Measurements from ENCODE around the gene CDC42BPB. TPM values are rescaled to one million over a fixed set of nuclear protein-coding genes. Genes with fewer than 3 reads are reported as not detected.

CDC42BPB gene
- total RNA-seq, 4 donors from 2014 or later = 30.0 to 64.3 (median 32.6) TPM

DNA sequence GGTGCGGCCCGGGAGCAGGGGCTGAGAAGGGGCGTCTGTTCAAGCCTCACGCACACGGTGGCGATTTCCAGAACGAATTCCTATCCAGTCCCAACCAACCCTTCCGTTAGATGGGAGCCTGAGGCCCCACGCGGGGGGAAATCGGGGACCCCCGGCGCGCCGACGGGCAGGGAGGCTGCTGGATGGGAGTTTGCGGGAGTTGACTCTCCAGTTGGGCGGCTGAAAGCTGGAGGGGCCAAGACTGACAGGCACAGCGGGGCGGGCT, 47.0 kb upstream of the CDC42BPB start:
- no peaks in the 10 kb centered on the region for H3K36me3 ChIP-seq

DNA sequence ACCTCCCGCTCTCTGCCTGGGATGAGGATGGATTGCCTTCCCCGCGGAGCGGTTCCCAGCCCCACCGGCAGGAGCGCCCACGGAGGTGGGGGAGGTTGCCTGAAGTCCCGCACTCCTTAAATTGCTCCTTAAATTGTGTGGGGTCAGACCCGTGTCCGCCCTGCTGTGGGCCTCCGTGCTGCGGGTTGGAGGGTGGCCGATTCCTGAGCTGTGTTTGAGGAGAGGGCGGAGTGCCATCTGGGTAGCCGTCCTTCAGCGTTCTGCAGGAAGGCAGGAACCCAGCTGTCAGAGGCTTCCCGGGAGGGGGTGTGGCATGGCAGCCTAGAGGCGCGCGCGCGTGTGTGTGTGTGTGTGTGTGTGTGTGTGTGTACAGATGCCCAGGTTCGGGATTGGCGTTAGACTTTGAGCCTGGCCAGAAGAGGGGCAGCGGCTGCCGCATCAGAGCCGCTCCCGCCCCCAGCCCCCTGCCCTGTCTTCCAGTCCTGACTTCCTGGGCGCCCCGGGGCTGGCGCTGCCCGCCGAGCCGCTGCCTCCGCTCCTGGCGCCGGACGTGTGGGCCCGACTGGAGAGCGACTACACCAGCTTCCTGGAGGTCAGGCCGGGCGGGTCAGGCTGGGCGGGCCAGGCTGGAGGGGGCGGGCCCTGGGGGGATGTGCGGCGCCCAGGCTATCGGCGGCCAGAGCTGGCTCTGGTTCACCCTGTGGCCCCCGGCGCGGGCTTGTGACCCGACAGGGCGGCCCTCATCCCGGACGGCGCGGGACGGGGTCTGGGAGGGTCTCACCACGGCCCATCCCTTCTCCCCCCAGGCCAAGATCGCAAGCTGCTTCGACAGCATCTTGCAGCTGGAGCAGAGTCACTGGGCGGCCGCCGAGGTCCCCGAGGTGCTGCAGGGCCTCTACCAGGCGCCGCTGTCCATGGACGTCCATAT, 46.4 kb upstream of the CDC42BPB start:
- H3K27ac ChIP-seq = no peak overlapping the region
- DNase-seq (no peak), ATAC-seq (no peak)
- no peaks in the 10 kb centered on the region for H3K36me3 ChIP-seq
- H3K9me3 ChIP-seq = no peaks in the 10 kb centered on the region
- in situ Hi-C loops (cut with MboI; ENCODE audit: low sequenced_read_pairs in 4 of 4) (loop anchor here in 3 of 4 donors (10.0 kb wide), 2 partner anchors 81 to 181 kb away; no protein-coding TSS in a partner anchor), intact Hi-C loops (cut with DNase I; ENCODE audit: low total_unique reads) (loop anchor here (1.0 to 2.0 kb wide), 2 partner anchors 23 to 78 kb away; no protein-coding TSS in a partner anchor)
- TF ChIP-seq POLR2A (IDR thresholded peaks at IDR 0.05) = no peak
- TF ChIP-seq, protein P1, sequence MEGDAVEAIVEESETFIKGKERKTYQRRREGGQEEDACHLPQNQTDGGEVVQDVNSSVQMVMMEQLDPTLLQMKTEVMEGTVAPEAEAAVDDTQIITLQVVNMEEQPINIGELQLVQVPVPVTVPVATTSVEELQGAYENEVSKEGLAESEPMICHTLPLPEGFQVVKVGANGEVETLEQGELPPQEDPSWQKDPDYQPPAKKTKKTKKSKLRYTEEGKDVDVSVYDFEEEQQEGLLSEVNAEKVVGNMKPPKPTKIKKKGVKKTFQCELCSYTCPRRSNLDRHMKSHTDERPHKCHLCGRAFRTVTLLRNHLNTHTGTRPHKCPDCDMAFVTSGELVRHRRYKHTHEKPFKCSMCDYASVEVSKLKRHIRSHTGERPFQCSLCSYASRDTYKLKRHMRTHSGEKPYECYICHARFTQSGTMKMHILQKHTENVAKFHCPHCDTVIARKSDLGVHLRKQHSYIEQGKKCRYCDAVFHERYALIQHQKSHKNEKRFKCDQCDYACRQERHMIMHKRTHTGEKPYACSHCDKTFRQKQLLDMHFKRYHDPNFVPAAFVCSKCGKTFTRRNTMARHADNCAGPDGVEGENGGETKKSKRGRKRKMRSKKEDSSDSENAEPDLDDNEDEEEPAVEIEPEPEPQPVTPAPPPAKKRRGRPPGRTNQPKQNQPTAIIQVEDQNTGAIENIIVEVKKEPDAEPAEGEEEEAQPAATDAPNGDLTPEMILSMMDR (IDR thresholded peaks at IDR 0.05 in 4 of 5, conservative IDR thresholded peaks at IDR 0.05 in 1 of 5) = peak in 1 of 5 experiments; percentile 17
- H3K4me3 ChIP-seq = peak overlapping the region in 2 of 4 donors; percentile 2 to 25
- peaks cover 31 to 45% (median 40%) of the 10 kb centered on the region in 3 donors for H3K27me3 ChIP-seq
- H3K4me1 ChIP-seq = peaks cover 0 to 14% of the 10 kb centered on the region in 2 donors

More for the DNA sequence above, 47.0 kb upstream of the CDC42BPB start:
- Histone ChIP-seq H3K27ac (no peak overlapping the region), H3K9me3 (no peaks in the 10 kb centered on the region), H3K4me1 (peaks cover 0 to 14% of the 10 kb centered on the region in 2 donors), H3K4me3 (no peak overlapping the region), H3K27me3 (peaks cover 31 to 45% (median 40%) of the 10 kb centered on the region in 3 donors)
- intact Hi-C loops (cut with DNase I; ENCODE audit: low total_unique reads) = loop anchor here (1.0 to 2.0 kb wide), 2 partner anchors 22 to 77 kb away; no protein-coding TSS in a partner anchor
- ATAC-seq (no peak), DNase-seq (no peak)
- in situ Hi-C loops (cut with MboI; ENCODE audit: low sequenced_read_pairs in 4 of 4) = loop anchor here in 3 of 4 donors (10.0 kb wide), 2 partner anchors 80 to 180 kb away; no protein-coding TSS in a partner anchor
- TF ChIP-seq POLR2A (IDR thresholded peaks at IDR 0.05) = no peak
- TF ChIP-seq, protein P1 (IDR thresholded peaks at IDR 0.05 in 4 of 5, conservative IDR thresholded peaks at IDR 0.05 in 1 of 5) = no peak

DNA sequence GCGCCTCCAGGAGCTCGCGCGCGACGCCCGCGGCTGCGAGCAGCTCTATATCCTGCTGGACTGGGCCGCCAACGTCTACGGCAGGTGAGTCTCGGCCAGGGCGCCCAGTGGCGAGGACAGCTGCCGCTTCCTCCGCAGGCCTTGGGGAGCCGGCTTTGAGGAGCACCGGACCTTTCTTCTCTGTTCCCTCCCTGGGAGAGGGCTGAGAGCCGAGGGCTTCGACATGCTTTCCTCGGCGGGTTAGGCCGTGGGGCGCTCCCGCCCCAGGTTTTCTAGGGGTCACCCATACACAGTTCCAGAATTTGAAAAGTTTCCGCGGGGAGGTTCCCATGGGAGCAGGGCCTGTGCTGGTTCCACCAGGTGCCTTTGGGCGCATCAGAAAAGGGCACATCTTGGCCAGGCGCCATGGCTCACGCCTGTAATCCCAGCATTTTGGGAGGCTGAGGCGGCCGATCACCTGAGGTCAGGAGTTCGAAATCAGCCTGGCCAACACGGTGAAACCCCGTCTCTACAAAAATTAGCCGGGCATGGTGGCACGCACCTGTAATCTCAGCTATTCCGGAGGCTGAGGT, 45.4 kb upstream of the CDC42BPB start:
- Histone ChIP-seq H3K27ac (no peak overlapping the region), H3K9me3 (no peaks in the 10 kb centered on the region), H3K4me1 (peaks cover 0 to 14% of the 10 kb centered on the region in 2 donors), H3K36me3 (no peaks in the 10 kb centered on the region), H3K4me3 (no peak overlapping the region), H3K27me3 (peaks cover 31 to 45% (median 40%) of the 10 kb centered on the region in 3 donors)
- TF ChIP-seq, protein P1 (IDR thresholded peaks at IDR 0.05 in 4 of 5, conservative IDR thresholded peaks at IDR 0.05 in 1 of 5) = no peak
- no peak for TF ChIP-seq POLR2A (IDR thresholded peaks at IDR 0.05)
- DNase-seq (no peak), ATAC-seq (no peak)
- in situ Hi-C loops (cut with MboI; ENCODE audit: low sequenced_read_pairs in 4 of 4) = loop anchor here in 3 of 4 donors (10.0 kb wide), 2 partner anchors 82 to 182 kb away; no protein-coding TSS in a partner anchor
- intact Hi-C loops (cut with DNase I; ENCODE audit: low total_unique reads) = no loop called here

DNA sequence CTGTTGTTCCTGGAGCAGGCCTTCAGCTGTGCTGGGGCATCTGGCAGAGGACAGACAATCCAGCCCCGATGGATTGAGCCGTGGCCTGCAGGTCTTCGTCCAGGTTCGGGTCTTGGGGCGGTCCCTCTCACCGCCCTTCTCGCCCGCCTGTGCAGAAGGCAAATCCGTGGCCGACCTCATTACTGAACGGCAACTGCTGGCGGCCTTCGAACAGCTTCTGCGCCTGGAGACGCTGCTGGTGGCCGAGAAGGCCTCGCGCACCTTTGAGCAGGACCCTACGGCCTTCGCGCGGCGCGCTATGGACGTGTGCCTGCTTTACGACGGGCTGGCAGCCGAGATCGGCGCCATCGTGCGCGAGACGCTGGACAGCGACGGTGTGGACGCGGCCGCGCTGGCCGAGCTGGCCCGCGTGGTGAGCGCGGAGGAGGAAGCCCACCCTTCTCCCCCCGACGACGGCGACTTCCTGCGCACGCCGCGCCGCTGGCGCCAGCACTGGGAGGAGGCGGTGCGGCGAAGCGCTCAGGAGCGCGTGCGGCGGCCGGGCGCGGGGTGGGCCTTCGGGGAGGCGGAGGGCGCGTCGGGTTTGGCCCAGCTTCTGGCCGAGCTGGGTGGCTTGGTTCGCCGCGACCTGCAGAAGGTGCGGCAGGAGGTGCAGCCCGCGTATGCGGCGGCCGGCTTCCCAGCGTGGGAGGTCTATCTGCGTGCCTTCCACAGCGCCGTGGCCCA, 44.8 kb upstream of the CDC42BPB start:
- in situ Hi-C loops (cut with MboI; ENCODE audit: low sequenced_read_pairs in 4 of 4) = loop anchor here in 3 of 4 donors (10.0 kb wide), 2 partner anchors 83 to 183 kb away; no protein-coding TSS in a partner anchor
- Histone ChIP-seq H3K36me3 (no peaks in the 10 kb centered on the region), H3K4me3 (no peak overlapping the region), H3K4me1 (peaks cover 0 to 14% of the 10 kb centered on the region in 2 donors), H3K27ac (no peak overlapping the region), H3K9me3 (no peaks in the 10 kb centered on the region), H3K27me3 (peaks cover 31 to 45% (median 40%) of the 10 kb centered on the region in 3 donors)
- intact Hi-C loops (cut with DNase I; ENCODE audit: low total_unique reads) = no loop called here
- TF ChIP-seq, protein P1 (IDR thresholded peaks at IDR 0.05 in 4 of 5, conservative IDR thresholded peaks at IDR 0.05 in 1 of 5) = no peak
- no peak for TF ChIP-seq POLR2A (IDR thresholded peaks at IDR 0.05)
- ATAC-seq (no peak), DNase-seq (no peak)

All from gastrocnemius medialis (tissue), 4 donors.